Measurements from ENCODE around the gene HDAC3.

HDAC3 gene

GRCh38 chr5:141637123-141637766 lies 596 bp upstream of the HDAC3 start:
- peak in 2 of 3 donors; percentile 25 to 34 for DNase-seq
- Histone ChIP-seq H3K36me3 (ENCODE audit: control insufficient read depth in 4 of 4, insufficient read depth in 4 of 4, low read length in 3 of 4) (peaks cover 3 to 17% (median 11%) of the 10 kb centered on the region in 4 experiments), H3K9me3 (ENCODE audit: control extremely low read depth in 1 of 5, control insufficient read depth in 4 of 5, insufficient read depth in 2 of 5, low read depth in 1 of 5, low read length in 4 of 5) (no peaks in the 10 kb centered on the region), H3K27ac (ENCODE audit: insufficient read depth in 1 of 2, low read depth in 1 of 2, low read length in 2 of 2, poor library complexity in 1 of 2, severe bottlenecking in 2 of 2) (no peak overlapping the region), H3K4me3 (ENCODE audit: control insufficient read depth in 1 of 7, extremely low read depth in 1 of 7, insufficient read depth in 4 of 7, low read depth in 2 of 7, low read length in 6 of 7) (peak overlapping the region; percentile 79 to 99 (median 92)), H3K27me3 (replicated peaks in 2 of 5; ENCODE audit: control insufficient read depth in 4 of 5, insufficient read depth in 5 of 5, low read length in 4 of 5) (no peaks in the 10 kb centered on the region), H3K4me1 (ENCODE audit: control extremely low read depth in 1 of 4, control insufficient read depth in 4 of 4, insufficient read depth in 4 of 4, low read length in 3 of 4) (peaks cover 4 to 40% (median 30%) of the 10 kb centered on the region in 4 experiments)
- WGBS (ENCODE audit: insufficient coverage), result 0% methylated on average over 62 of the region's 63 CpGs
- ChIA-PET CTCF (interaction anchor here (0.8 to 11.2 kb wide), 14 partner anchors 8 to 70 kb away, joined by 3 to 101 read pairs (median 6); partner anchors contain the start of genes DIAPH1 and FCHSD1), POLR2A (interaction anchor here (0.7 to 1.3 kb wide), 3 partner anchors 12 to 18 kb away, joined by 3 read pairs; partner anchors contain the start of gene DIAPH1)

- Histone ChIP-seq H3K4me1 (ENCODE audit: control extremely low read depth in 1 of 4, control insufficient read depth in 4 of 4, insufficient read depth in 4 of 4, low read length in 3 of 4) (peaks cover 4 to 40% (median 30%) of the 10 kb centered on the region in 4 experiments), H3K9me3 (ENCODE audit: control extremely low read depth in 1 of 5, control insufficient read depth in 4 of 5, insufficient read depth in 2 of 5, low read depth in 1 of 5, low read length in 4 of 5) (no peaks in the 10 kb centered on the region), H3K27me3 (replicated peaks in 2 of 5; ENCODE audit: control insufficient read depth in 4 of 5, insufficient read depth in 5 of 5, low read length in 4 of 5) (no peaks in the 10 kb centered on the region), H3K36me3 (ENCODE audit: control insufficient read depth in 4 of 4, insufficient read depth in 4 of 4, low read length in 3 of 4) (peaks cover 5 to 22% (median 11%) of the 10 kb centered on the region in 4 experiments), H3K27ac (ENCODE audit: insufficient read depth in 1 of 2, low read depth in 1 of 2, low read length in 2 of 2, poor library complexity in 1 of 2, severe bottlenecking in 2 of 2) (peak overlapping the region; percentile 60 to 88), H3K4me3 (ENCODE audit: control insufficient read depth in 1 of 7, extremely low read depth in 1 of 7, insufficient read depth in 4 of 7, low read depth in 2 of 7, low read length in 6 of 7) (peak overlapping the region; percentile 79 to 99 (median 92))
- ChIA-PET CTCF (interaction anchor here (0.6 to 11.2 kb wide), 10 partner anchors 9 to 103 kb away, joined by 3 to 101 read pairs (median 4); partner anchors contain the start of gene DIAPH1), POLR2A (interaction anchor here (1.3 kb wide), 1 partner anchor 10 kb away, joined by 3 read pairs; no protein-coding TSS in a partner anchor)
- 30% methylated on average over 2 of the region's 4 CpGs for WGBS (ENCODE audit: insufficient coverage)
- DNase-seq, result no peak
These were observed 590 bp downstream of the HDAC3 start for GRCh38 chr5:141636106-141636412.

- Histone ChIP-seq H3K9me3 (ENCODE audit: control extremely low read depth in 1 of 5, control insufficient read depth in 4 of 5, insufficient read depth in 2 of 5, low read depth in 1 of 5, low read length in 4 of 5) (no peaks in the 10 kb centered on the region), H3K27me3 (replicated peaks in 2 of 5; ENCODE audit: control insufficient read depth in 4 of 5, insufficient read depth in 5 of 5, low read length in 4 of 5) (no peaks in the 10 kb centered on the region), H3K36me3 (ENCODE audit: control insufficient read depth in 4 of 4, insufficient read depth in 4 of 4, low read length in 3 of 4) (peaks cover 5 to 22% (median 9%) of the 10 kb centered on the region in 4 experiments), H3K4me3 (ENCODE audit: control insufficient read depth in 1 of 7, extremely low read depth in 1 of 7, insufficient read depth in 4 of 7, low read depth in 2 of 7, low read length in 6 of 7) (peak overlapping the region in 6 of 7 experiments; percentile 79 to 99 (median 92)), H3K27ac (ENCODE audit: insufficient read depth in 1 of 2, low read depth in 1 of 2, low read length in 2 of 2, poor library complexity in 1 of 2, severe bottlenecking in 2 of 2) (peak overlapping the region; percentile 60 to 88), H3K4me1 (ENCODE audit: control extremely low read depth in 1 of 4, control insufficient read depth in 4 of 4, insufficient read depth in 4 of 4, low read length in 3 of 4) (peaks cover 4 to 40% (median 30%) of the 10 kb centered on the region in 4 experiments)
- ChIA-PET CTCF (interaction anchor here (0.6 to 11.2 kb wide), 13 partner anchors 9 to 102 kb away, joined by 3 to 101 read pairs (median 3); partner anchors contain the start of gene DIAPH1), POLR2A (no interaction called here)
- 40% methylated on average over 1 of the region's 7 CpGs for WGBS (ENCODE audit: insufficient coverage)
- no peak for DNase-seq
These were observed 1.0 kb downstream of the HDAC3 start for GRCh38 chr5:141635646-141636045.

- H3K27me3 ChIP-seq (replicated peaks in 2 of 5; ENCODE audit: control insufficient read depth in 4 of 5, insufficient read depth in 5 of 5, low read length in 4 of 5), result no peaks in the 10 kb centered on the region
- H3K36me3 ChIP-seq (ENCODE audit: control insufficient read depth in 4 of 4, insufficient read depth in 4 of 4, low read length in 3 of 4), result peaks cover 5 to 29% (median 12%) of the 10 kb centered on the region in 4 experiments
- no peaks in the 10 kb centered on the region for H3K9me3 ChIP-seq (ENCODE audit: control extremely low read depth in 1 of 5, control insufficient read depth in 4 of 5, insufficient read depth in 2 of 5, low read depth in 1 of 5, low read length in 4 of 5)
- no peak overlapping the region for H3K27ac ChIP-seq (ENCODE audit: insufficient read depth in 1 of 2, low read depth in 1 of 2, low read length in 2 of 2, poor library complexity in 1 of 2, severe bottlenecking in 2 of 2)
- WGBS (ENCODE audit: insufficient coverage), result 96% methylated on average over 3 of the region's 6 CpGs
- H3K4me3 ChIP-seq (ENCODE audit: control insufficient read depth in 1 of 7, extremely low read depth in 1 of 7, insufficient read depth in 4 of 7, low read depth in 2 of 7, low read length in 6 of 7), result no peak overlapping the region
- DNase-seq, result no peak
- POLR2A ChIA-PET, result no interaction called here
- CTCF ChIA-PET, result interaction anchor here (0.9 to 11.2 kb wide), 10 partner anchors 9 to 65 kb away, joined by 3 to 101 read pairs (median 3); partner anchors contain the start of gene DIAPH1
- H3K4me1 ChIP-seq (ENCODE audit: control extremely low read depth in 1 of 4, control insufficient read depth in 4 of 4, insufficient read depth in 4 of 4, low read length in 3 of 4), result peaks cover 4 to 40% (median 30%) of the 10 kb centered on the region in 4 experiments
These were observed 1.9 kb downstream of the HDAC3 start for GRCh38 chr5:141634720-141635119.

GRCh38 chr5:141633871-141634561 lies 2.6 kb downstream of the HDAC3 start:
- 73% methylated on average over 4 of the region's 5 CpGs for WGBS (ENCODE audit: insufficient coverage)
- POLR2A ChIA-PET, result no interaction called here
- no peak for DNase-seq
- Histone ChIP-seq H3K27me3 (replicated peaks in 2 of 5; ENCODE audit: control insufficient read depth in 4 of 5, insufficient read depth in 5 of 5, low read length in 4 of 5) (no peaks in the 10 kb centered on the region), H3K9me3 (ENCODE audit: control extremely low read depth in 1 of 5, control insufficient read depth in 4 of 5, insufficient read depth in 2 of 5, low read depth in 1 of 5, low read length in 4 of 5) (no peaks in the 10 kb centered on the region), H3K4me3 (ENCODE audit: control insufficient read depth in 1 of 7, extremely low read depth in 1 of 7, insufficient read depth in 4 of 7, low read depth in 2 of 7, low read length in 6 of 7) (no peak overlapping the region), H3K36me3 (ENCODE audit: control insufficient read depth in 4 of 4, insufficient read depth in 4 of 4, low read length in 3 of 4) (peaks cover 10 to 36% (median 18%) of the 10 kb centered on the region in 4 experiments), H3K27ac (ENCODE audit: insufficient read depth in 1 of 2, low read depth in 1 of 2, low read length in 2 of 2, poor library complexity in 1 of 2, severe bottlenecking in 2 of 2) (no peak overlapping the region), H3K4me1 (ENCODE audit: control extremely low read depth in 1 of 4, control insufficient read depth in 4 of 4, insufficient read depth in 4 of 4, low read length in 3 of 4) (peaks cover 4 to 40% (median 30%) of the 10 kb centered on the region in 4 experiments)
- CTCF ChIA-PET, result interaction anchor here (0.7 to 11.2 kb wide), 8 partner anchors 9 to 56 kb away, joined by 3 to 101 read pairs (median 4); partner anchors contain the start of genes DIAPH1 and FCHSD1

GRCh38 chr5:141632650-141633049 lies 4.0 kb downstream of the HDAC3 start:
- CTCF ChIA-PET, result interaction anchor here (0.8 to 11.2 kb wide), 6 partner anchors 12 to 122 kb away, joined by 3 to 101 read pairs (median 3); partner anchors contain the start of gene DIAPH1
- no CpG with 5 or more reads among the region's 2 CpGs for WGBS (ENCODE audit: insufficient coverage)
- H3K4me3 ChIP-seq (ENCODE audit: control insufficient read depth in 1 of 7, extremely low read depth in 1 of 7, insufficient read depth in 4 of 7, low read depth in 2 of 7, low read length in 6 of 7), result no peak overlapping the region

More at GRCh38 chr5:141632650-141633049, 4.0 kb downstream of the HDAC3 start:
- no peak for DNase-seq
- POLR2A ChIA-PET, result no interaction called here
- H3K27ac ChIP-seq (ENCODE audit: insufficient read depth in 1 of 2, low read depth in 1 of 2, low read length in 2 of 2, poor library complexity in 1 of 2, severe bottlenecking in 2 of 2), result no peak overlapping the region
- H3K9me3 ChIP-seq (ENCODE audit: control extremely low read depth in 1 of 5, control insufficient read depth in 4 of 5, insufficient read depth in 2 of 5, low read depth in 1 of 5, low read length in 4 of 5), result no peaks in the 10 kb centered on the region
- H3K27me3 ChIP-seq (replicated peaks in 2 of 5; ENCODE audit: control insufficient read depth in 4 of 5, insufficient read depth in 5 of 5, low read length in 4 of 5), result no peaks in the 10 kb centered on the region
- H3K36me3 ChIP-seq (ENCODE audit: control insufficient read depth in 4 of 4, insufficient read depth in 4 of 4, low read length in 3 of 4), result peaks cover 21 to 49% (median 29%) of the 10 kb centered on the region in 4 experiments
- peaks cover 4 to 33% (median 23%) of the 10 kb centered on the region in 4 experiments for H3K4me1 ChIP-seq (ENCODE audit: control extremely low read depth in 1 of 4, control insufficient read depth in 4 of 4, insufficient read depth in 4 of 4, low read length in 3 of 4)

Measured in common myeloid progenitor, CD34-positive (primary cell).